ENCODE measurements around the gene RPP14.

Gene RPP14

GRCh38 chr3:58292866-58293265 lies 13.2 kb upstream of the RPP14 start:
- DNase-seq: no peak

- no peak for DNase-seq
Measured at GRCh38 chr3:58293516-58293915, 12.5 kb upstream of the RPP14 start.

- DNase-seq: no peak
Measured at GRCh38 chr3:58296269-58296668, 9.8 kb upstream of the RPP14 start.

- no peak for DNase-seq
Measured at GRCh38 chr3:58296843-58297242, 9.2 kb upstream of the RPP14 start.

- no peak for DNase-seq
Measured at GRCh38 chr3:58298190-58298589, 7.9 kb upstream of the RPP14 start.

GRCh38 chr3:58299075-58299474 lies 7.0 kb upstream of the RPP14 start:
- no peak for DNase-seq

- no peak for DNase-seq
Measured at GRCh38 chr3:58299839-58300516, 6.1 kb upstream of the RPP14 start.

- DNase-seq: no peak
Measured at GRCh38 chr3:58307639-58308215, 1.7 kb downstream of the RPP14 start.

- no peak for DNase-seq
Measured at GRCh38 chr3:58308728-58309127, 2.7 kb downstream of the RPP14 start.

GRCh38 chr3:58317811-58318210 lies 11.8 kb downstream of the RPP14 start:
- DNase-seq: no peak

GRCh38 chr3:58321791-58322190 lies 15.7 kb downstream of the RPP14 start:
- no peak for DNase-seq

- no peak for DNase-seq
Measured at GRCh38 chr3:58322793-58323192, 16.7 kb downstream of the RPP14 start.

GRCh38 chr3:58323529-58324390 lies 17.7 kb downstream of the RPP14 start:
- DNase-seq: no peak

GRCh38 chr3:58324391-58325390 lies 18.6 kb downstream of the RPP14 start:
- no peak for DNase-seq

GRCh38 chr3:58325525-58325992 lies 19.5 kb downstream of the RPP14 start:
- DNase-seq: no peak

GRCh38 chr3:58326267-58326900 lies 20.3 kb downstream of the RPP14 start:
- DNase-seq: no peak

- no peak for DNase-seq
Measured at GRCh38 chr3:58329150-58329921, 23.3 kb downstream of the RPP14 start.

- no peak for DNase-seq
Measured at GRCh38 chr3:58329922-58330413, 23.9 kb downstream of the RPP14 start.

- DNase-seq: no peak
Measured at GRCh38 chr3:58331593-58332152, 25.6 kb downstream of the RPP14 start.

- DNase-seq: peak; percentile 33
Measured at GRCh38 chr3:58332575-58333188, 26.6 kb downstream of the RPP14 start, which contains the start of gene PXK. Gene PXK, plus strand, starts transcription at chr3:58332892. Its CDS starts 97 bp downstream, at chr3:58332989.
